GM18502 (cell line): Measurements from ENCODE around the gene AQP3.
A peak's percentile ranks its signal among the peaks of the same experiment; 100 is the strongest.

Experiments used
- ATAC-seq: cut with Tn5 transposase; IDR thresholded peaks from one replicate; pipeline ENCODE4 v1.9.1; 2021; ENCODE audit warnings: mild to moderate bottlenecking; ENCODE audit not compliant: unreplicated experiment, poor library complexity

Gene AQP3

GRCh38 chr9:33445389-33446239 lies 1.8 kb downstream of the AQP3 start:
- peak; percentile 1 for ATAC-seq

GRCh38 chr9:33443464-33444154 lies 3.8 kb downstream of the AQP3 start:
- ATAC-seq: no peak

- no peak for ATAC-seq
These were observed 4.3 kb downstream of the AQP3 start for GRCh38 chr9:33443047-33443446.

GRCh38 chr9:33442125-33442524 lies 5.3 kb downstream of the AQP3 start:
- ATAC-seq: no peak

GRCh38 chr9:33440609-33441008 lies 6.8 kb downstream of the AQP3 start:
- no peak for ATAC-seq

GRCh38 chr9:33440204-33440603 lies 7.2 kb downstream of the AQP3 start:
- ATAC-seq: no peak

GRCh38 chr9:33439731-33440130 lies 7.7 kb downstream of the AQP3 start:
- no peak for ATAC-seq

- ATAC-seq: no peak
These were observed 8.3 kb downstream of the AQP3 start for GRCh38 chr9:33438926-33439680.

- no peak for ATAC-seq
These were observed 9.5 kb downstream of the AQP3 start for GRCh38 chr9:33437898-33438297.

- no peak for ATAC-seq
These were observed 10.2 kb downstream of the AQP3 start for GRCh38 chr9:33437205-33437604.

GRCh38 chr9:33436445-33436844 lies 10.9 kb downstream of the AQP3 start:
- no peak for ATAC-seq

GRCh38 chr9:33435821-33436277 lies 11.5 kb downstream of the AQP3 start:
- ATAC-seq: no peak

- ATAC-seq: no peak
These were observed 12.9 kb downstream of the AQP3 start for GRCh38 chr9:33434317-33435105.

- no peak for ATAC-seq
These were observed 13.5 kb downstream of the AQP3 start for GRCh38 chr9:33433871-33434270.

GRCh38 chr9:33431420-33431819 lies 16.0 kb downstream of the AQP3 start:
- no peak for ATAC-seq

GRCh38 chr9:33430942-33431341 lies 16.5 kb downstream of the AQP3 start:
- no peak for ATAC-seq

- no peak for ATAC-seq
These were observed 18.0 kb downstream of the AQP3 start for GRCh38 chr9:33429256-33429985.

GRCh38 chr9:33426843-33427293 lies 20.5 kb downstream of the AQP3 start:
- no peak for ATAC-seq

- ATAC-seq: no peak
These were observed 22.3 kb downstream of the AQP3 start for GRCh38 chr9:33425128-33425533.
